NK-92 (cell line): Measurements from ENCODE around the gene UBR3.
"Not testable (repeated sequence)": the region's sequence is repeated elsewhere in the genome, so short reads cannot be mapped to it uniquely, and the experiment has no call there.

Experiments
- DNase-seq: peaks from one replicate; lab custom pipeline; 2025; ENCODE audit not compliant: unreplicated experiment; lab: John Stamatoyannopoulos, UW

Gene UBR3

GRCh38 chr2:170092436-170093060 is 265.3 kb downstream of the UBR3 start:
- DNase-seq: no peak

- no peak for DNase-seq
Observed at GRCh38 chr2:170095380-170095779, 268.1 kb downstream of the UBR3 start.

- DNase-seq: no peak
Observed at GRCh38 chr2:170098626-170099312, 271.5 kb downstream of the UBR3 start.

GRCh38 chr2:170101789-170102188 is 274.5 kb downstream of the UBR3 start:
- no peak for DNase-seq

GRCh38 chr2:170106102-170106840 is 279.0 kb downstream of the UBR3 start:
- no peak for DNase-seq

GRCh38 chr2:170113168-170113894 is 286.1 kb downstream of the UBR3 start:
- DNase-seq: no peak

- no peak for DNase-seq
Observed at GRCh38 chr2:170115501-170116229, 288.4 kb downstream of the UBR3 start.

GRCh38 chr2:170118641-170119040 is 291.4 kb downstream of the UBR3 start:
- DNase-seq: no peak

GRCh38 chr2:170119326-170119725 is 292.1 kb downstream of the UBR3 start:
- DNase-seq: not testable (repeated sequence)

GRCh38 chr2:170121689-170122088 is 294.4 kb downstream of the UBR3 start:
- DNase-seq: no peak

GRCh38 chr2:170122883-170123547 is 295.8 kb downstream of the UBR3 start:
- no peak for DNase-seq

GRCh38 chr2:170123593-170123992 is 296.3 kb downstream of the UBR3 start:
- no peak for DNase-seq

- DNase-seq: not testable (repeated sequence)
Observed at GRCh38 chr2:170126138-170126728, 299.0 kb downstream of the UBR3 start.
